EL (cell line): ENCODE data around the gene NCSTN.

Source experiments
- DNase-seq: peaks from one replicate; pipeline ENCODE4 v3.0.0-alpha.2; 2016

Gene NCSTN

GRCh38 chr1:160353223-160353622 lies 10.0 kb downstream of the NCSTN start:
- no peak for DNase-seq

GRCh38 chr1:160354388-160354985 lies 11.3 kb downstream of the NCSTN start:
- peak; percentile 23 for DNase-seq

GRCh38 chr1:160357286-160358002 lies 14.3 kb downstream of the NCSTN start:
- DNase-seq = peak; percentile 28

GRCh38 chr1:160358073-160358472 lies 14.9 kb downstream of the NCSTN start:
- DNase-seq = no peak

- no peak for DNase-seq
Observed at GRCh38 chr1:160359559-160360226, 16.5 kb downstream of the NCSTN start.

GRCh38 chr1:160360227-160360695 lies 17.1 kb downstream of the NCSTN start:
- DNase-seq = no peak

- no peak for DNase-seq
Observed at GRCh38 chr1:160361199-160361598, 18.0 kb downstream of the NCSTN start.

GRCh38 chr1:160361814-160362167 lies 18.6 kb downstream of the NCSTN start:
- DNase-seq = no peak

GRCh38 chr1:160362168-160362957 lies 19.2 kb downstream of the NCSTN start:
- DNase-seq = no peak

- DNase-seq = no peak
Observed at GRCh38 chr1:160363010-160363409, 19.8 kb downstream of the NCSTN start.

- DNase-seq = no peak
Observed at GRCh38 chr1:160363951-160364735, 21.0 kb downstream of the NCSTN start.

GRCh38 chr1:160365325-160365724 lies 22.1 kb downstream of the NCSTN start:
- DNase-seq = no peak

- no peak for DNase-seq
Observed at GRCh38 chr1:160366731-160367515, 23.7 kb downstream of the NCSTN start, which contains the start of gene NHLH1. Gene NHLH1 (plus strand): TSS chr1:160367071. CDS start chr1:160370732, 3,661 bp downstream.

- DNase-seq = no peak
Observed at GRCh38 chr1:160367516-160367900, 24.3 kb downstream of the NCSTN start.

- DNase-seq = no peak
Observed at GRCh38 chr1:160367934-160368923, 25.0 kb downstream of the NCSTN start.

- no peak for DNase-seq
Observed at GRCh38 chr1:160369087-160369486, 25.9 kb downstream of the NCSTN start.

- no peak for DNase-seq
Observed at GRCh38 chr1:160370561-160371345, 27.6 kb downstream of the NCSTN start.

GRCh38 chr1:160371346-160371631 lies 28.1 kb downstream of the NCSTN start:
- no peak for DNase-seq

- no peak for DNase-seq
Observed at GRCh38 chr1:160371756-160372155, 28.6 kb downstream of the NCSTN start.

- no peak for DNase-seq
Observed at GRCh38 chr1:160373696-160374095, 30.5 kb downstream of the NCSTN start.
